Activated T-cell treated with anti-CD3 and anti-CD28 coated beads, Interleukin-2, amount 50 U/mL, for 4 hours (primary cell): ENCODE results near the gene DDIT4. TPM values are rescaled to one million over a fixed set of nuclear protein-coding genes. Genes with fewer than 3 reads are reported as not detected.

ENCODE experiments used
- ATAC-seq, 2 donors: fragments of 200-7000 bp; cut with Tn5 transposase; one replicate each; pipeline ENCODE4 v1.10.0; 2021
- DNase-seq: peaks from one replicate; pipeline ENCODE4 v3.0.0-alpha.2; 2020
- H3K27me3 Mint-ChIP-seq: one replicate; pipeline ENCODE4 v1.8.0; 2021; ENCODE audit warnings: low read depth, mixed read lengths
- H3K36me3 Mint-ChIP-seq: one replicate; pipeline ENCODE4 v1.8.0; 2022; ENCODE audit warnings: mixed read lengths; ENCODE audit not compliant: insufficient read depth
- H3K4me1 Mint-ChIP-seq: one replicate; pipeline ENCODE4 v1.8.0; 2021; ENCODE audit warnings: low read depth, mixed read lengths
- H3K4me3 Mint-ChIP-seq: one replicate; pipeline ENCODE4 v1.8.0; 2021; ENCODE audit warnings: mild to moderate bottlenecking, moderate library complexity, mixed read lengths
- H3K9me3 Mint-ChIP-seq: one replicate; pipeline ENCODE4 v1.8.0; 2021; ENCODE audit warnings: mixed read lengths
- total RNA-seq, 3 donors: library from RNA; stranded (reverse); gene quantifications; one replicate each; pipeline ENCODE4 v1.2.1, GENCODE V29; 2021

DDIT4 gene
- total RNA-seq, 3 donors from 2014 or later: 240 to 268 (median 263) TPM

DNA sequence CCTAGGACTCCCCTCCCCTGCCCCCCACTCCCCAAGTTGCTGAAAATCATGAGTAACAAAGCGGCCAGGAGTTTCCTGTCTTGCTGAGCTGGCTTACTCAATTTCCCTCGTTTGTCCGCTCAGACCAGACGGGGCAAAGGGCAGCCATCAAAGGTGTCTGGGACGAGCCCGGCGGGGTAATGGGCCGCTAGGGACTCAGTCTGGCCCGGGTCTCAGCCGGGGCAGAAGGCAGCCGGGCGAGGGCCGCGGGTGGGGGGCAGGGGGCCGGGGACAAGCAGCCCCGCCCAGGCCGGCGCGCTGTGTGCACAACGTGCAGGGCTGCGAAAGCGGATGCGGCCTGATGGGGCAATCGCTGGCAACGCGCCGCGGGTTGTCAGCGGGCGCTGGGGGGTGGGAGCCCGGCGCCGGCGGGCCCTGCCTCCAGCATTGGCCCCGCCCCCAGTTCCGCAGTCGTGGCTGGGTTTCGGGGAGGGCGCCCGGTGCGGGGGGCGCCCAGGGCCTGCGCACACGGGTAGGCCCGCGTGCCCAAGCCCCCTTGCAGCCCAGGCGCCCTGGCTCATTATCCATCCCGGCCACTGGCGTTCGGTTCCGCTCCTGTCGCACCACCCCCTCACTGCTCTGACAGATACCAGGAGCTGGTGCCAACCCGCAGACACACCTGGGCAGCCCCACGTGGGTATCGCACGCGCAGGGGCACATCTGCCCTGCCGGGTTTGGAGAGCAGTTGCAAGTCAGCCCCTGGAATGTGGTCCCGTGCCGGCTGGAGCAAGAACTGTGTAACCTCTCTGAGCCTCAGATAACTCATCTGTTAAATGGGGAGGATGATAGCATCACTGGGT is 45.9 kb downstream of the DDIT4 start:
- peak overlapping the region; percentile 81 for H3K4me3 Mint-ChIP-seq
- H3K9me3 Mint-ChIP-seq: no peaks in the 10 kb centered on the region
- peaks cover 82% of the 10 kb centered on the region for H3K4me1 Mint-ChIP-seq
- no peaks in the 10 kb centered on the region for H3K36me3 Mint-ChIP-seq
- DNase-seq: peak; percentile 83
- H3K27me3 Mint-ChIP-seq: no peaks in the 10 kb centered on the region
- ATAC-seq: peak; percentile 70 to 74

DNA sequence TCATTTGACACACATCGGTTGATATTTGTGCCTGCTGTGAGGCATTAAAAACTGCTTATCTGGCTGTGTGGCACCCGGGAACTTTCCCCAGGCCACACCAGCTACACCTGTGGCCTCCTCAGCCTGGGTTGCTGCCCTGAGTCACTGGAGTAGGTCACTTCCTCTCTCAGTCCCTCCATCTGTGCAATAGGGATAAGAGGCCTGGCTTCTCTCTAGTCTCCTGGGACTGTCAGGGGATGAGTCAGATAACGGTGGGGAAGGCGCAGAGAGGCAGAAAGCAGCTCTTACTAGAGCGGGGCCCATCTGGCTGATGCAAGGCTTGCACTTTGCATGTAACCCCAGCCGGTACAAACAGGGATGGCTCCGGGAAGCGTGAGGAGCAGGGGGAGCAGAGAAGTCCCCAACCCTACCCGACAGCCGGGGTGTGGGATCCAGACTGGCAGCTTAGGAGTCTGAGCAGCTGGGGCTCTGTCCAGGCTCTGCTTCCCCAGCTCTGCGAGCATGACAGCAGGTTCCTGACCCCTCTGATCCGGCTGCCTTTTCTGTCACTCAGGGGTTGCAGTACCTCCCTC is 47.0 kb downstream of the DDIT4 start:
- ATAC-seq: peak; percentile 71 to 77
- no peaks in the 10 kb centered on the region for H3K36me3 Mint-ChIP-seq

DNA sequence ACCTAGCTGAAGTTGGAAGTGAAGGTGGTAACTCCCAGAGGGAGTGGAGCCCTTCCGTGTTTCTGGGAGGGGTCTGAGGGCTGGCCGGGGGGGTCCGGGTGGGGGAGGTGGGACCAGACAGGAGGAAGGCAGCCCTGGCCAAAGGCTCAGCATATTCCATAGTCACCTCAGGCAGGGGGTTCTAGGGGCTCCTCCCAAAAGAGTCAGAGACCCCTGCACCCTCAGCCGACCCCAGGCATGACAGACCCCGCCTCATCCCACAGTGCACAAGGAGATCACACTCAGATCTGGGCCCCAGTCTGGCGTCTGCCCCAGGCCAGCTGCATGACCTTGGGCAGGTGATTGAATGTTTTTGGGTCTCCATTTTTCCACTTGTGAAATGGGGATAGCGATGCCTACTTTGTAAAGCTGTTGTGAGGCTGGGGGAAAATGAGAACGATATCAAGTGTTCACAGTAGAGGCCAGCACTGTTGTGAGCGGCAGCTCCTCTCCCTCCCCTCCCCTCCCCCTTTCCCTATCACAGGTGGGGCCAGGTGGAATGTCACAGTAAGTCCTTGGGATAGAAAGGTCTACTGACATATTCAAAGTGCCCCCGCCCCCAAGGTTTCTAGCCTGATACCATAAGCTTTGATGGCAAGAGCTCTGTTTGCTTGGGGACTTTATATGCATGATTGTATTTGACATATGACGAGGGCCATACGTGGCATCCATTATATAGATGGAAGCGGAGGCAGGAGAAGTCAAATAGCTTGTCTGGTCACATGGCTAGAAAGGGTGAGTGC is 47.7 kb downstream of the DDIT4 start:
- Mint-ChIP-seq H3K4me3 (no peak overlapping the region), H3K36me3 (no peaks in the 10 kb centered on the region), H3K4me1 (peaks cover 72% of the 10 kb centered on the region), H3K9me3 (no peaks in the 10 kb centered on the region), H3K27me3 (no peaks in the 10 kb centered on the region)
- no peak for ATAC-seq
- no peak for DNase-seq

More for the DNA sequence above, 47.0 kb downstream of the DDIT4 start:
- peak overlapping the region; percentile 81 for H3K4me3 Mint-ChIP-seq
- DNase-seq: peak; percentile 63
- H3K9me3 Mint-ChIP-seq: no peaks in the 10 kb centered on the region
- H3K4me1 Mint-ChIP-seq: peaks cover 77% of the 10 kb centered on the region
- no peaks in the 10 kb centered on the region for H3K27me3 Mint-ChIP-seq

DNA sequence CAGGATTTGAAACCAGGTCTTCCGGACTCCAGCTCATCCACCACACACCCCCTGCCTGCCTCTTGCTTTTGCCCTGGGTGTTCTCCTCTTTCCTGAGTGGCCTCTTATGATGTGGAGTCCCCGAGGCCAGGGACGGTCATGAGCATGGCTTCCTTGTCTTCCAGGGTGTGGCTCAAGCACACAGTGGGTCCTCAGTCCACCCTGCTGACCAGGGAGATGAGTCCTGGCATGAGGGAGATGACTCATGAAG is 48.2 kb downstream of the DDIT4 start:
- Mint-ChIP-seq H3K27me3 (no peaks in the 10 kb centered on the region), H3K36me3 (no peaks in the 10 kb centered on the region), H3K9me3 (no peaks in the 10 kb centered on the region), H3K4me3 (no peak overlapping the region), H3K4me1 (peaks cover 73% of the 10 kb centered on the region)
- no peak for DNase-seq
- ATAC-seq: no peak

DNA sequence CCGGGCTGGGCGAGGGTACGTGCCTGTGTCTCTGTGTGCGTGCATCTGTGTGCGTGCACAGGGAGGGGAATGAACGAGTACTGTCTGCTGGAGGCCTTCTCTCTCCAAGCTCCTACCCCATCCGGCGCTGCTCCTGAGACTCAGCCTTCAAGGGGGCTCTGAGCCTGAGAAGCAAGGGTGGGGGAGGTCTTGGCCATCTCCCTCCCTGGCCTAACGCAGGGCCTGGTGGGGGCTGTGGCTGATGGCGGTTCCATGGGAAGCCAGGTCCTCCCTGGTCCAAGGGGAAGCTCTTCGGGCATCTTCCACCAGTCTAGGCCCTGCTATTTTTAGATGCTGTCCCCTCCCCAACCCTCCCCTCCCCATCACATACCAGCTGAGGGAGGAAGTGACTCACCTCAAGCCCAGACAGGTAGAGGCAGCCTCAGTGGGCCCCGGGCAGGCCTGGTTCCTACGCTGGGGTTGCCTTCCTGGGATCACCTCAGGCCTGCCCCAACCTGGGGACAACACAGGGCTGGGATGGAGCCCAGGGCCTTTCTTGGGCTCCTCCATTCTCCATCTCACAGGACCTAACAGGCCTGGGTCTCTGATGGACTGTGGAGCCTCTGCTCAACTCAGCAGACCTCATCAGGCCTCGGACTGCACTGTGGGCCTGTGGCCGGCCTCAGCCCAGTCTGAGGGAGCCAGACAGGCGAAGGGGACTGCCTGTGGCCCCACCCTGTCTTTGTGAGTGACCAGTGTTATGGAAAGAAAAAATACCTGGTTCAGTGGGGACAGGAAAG is 48.7 kb downstream of the DDIT4 start:
- no peaks in the 10 kb centered on the region for H3K9me3 Mint-ChIP-seq

DNA sequence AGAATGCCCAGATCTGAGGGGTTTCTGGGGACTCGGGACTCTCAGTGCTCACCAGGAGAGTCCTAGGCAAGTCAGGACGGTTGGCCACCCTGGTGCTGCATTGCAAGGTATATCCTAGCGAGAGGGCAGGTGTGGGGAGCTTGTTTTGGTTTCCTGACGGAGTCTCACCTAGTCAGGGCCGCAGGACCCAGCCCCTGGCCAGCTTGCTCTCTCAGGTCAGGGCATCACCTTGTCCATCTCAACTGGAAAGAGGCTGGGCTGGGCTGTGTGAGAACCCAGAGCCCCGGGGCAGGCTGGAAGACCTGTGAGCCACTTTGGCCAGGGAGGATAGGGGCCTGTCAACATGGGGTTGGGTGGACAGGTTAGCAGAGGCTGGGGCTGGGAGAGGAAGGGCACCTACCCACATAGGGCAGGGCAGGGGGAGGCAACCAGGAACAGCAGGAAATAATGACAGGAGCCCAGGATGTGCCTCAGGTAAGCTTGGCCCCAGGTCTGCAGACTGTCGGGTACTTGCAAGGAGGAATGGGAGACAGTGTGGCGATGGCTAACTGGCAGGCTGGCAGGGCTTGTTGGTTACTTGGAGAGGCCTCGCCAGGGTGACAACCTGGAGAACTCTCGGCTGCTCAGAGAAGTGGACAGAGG is 49.5 kb downstream of the DDIT4 start:
- ATAC-seq (no peak), DNase-seq (no peak)
- Mint-ChIP-seq H3K36me3 (no peaks in the 10 kb centered on the region), H3K4me1 (peaks cover 73% of the 10 kb centered on the region), H3K4me3 (no peak overlapping the region), H3K9me3 (no peaks in the 10 kb centered on the region), H3K27me3 (no peaks in the 10 kb centered on the region)

More for the DNA sequence above, 48.7 kb downstream of the DDIT4 start:
- no peak overlapping the region for H3K4me3 Mint-ChIP-seq
- H3K36me3 Mint-ChIP-seq: no peaks in the 10 kb centered on the region
- ATAC-seq (no peak), DNase-seq (peak; percentile 69)
- H3K27me3 Mint-ChIP-seq: no peaks in the 10 kb centered on the region
- peaks cover 70% of the 10 kb centered on the region for H3K4me1 Mint-ChIP-seq

DNA sequence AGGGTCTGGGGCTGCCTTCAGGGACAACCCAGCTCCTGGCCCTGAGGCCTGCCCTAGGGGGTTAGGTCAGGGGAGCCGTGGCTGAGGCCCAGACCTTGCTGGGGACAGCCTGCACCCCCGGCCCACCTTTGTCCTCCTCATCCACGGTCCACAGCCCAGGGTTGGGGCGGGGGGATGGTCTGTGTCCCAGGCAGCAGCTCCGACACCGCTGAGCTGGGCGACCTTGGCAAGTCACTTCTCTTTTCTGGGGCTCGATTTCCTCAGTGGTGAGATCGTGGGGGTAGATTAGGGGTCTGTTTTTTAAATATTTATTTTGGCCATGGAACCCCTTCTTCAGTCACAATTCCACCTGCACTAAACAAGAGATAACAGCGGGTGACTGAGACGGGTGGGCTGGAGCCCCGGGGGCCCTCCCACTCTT is 50.1 kb downstream of the DDIT4 start:
- DNase-seq (no peak), ATAC-seq (no peak)
- H3K36me3 Mint-ChIP-seq: no peaks in the 10 kb centered on the region
- H3K4me3 Mint-ChIP-seq: no peak overlapping the region
- no peaks in the 10 kb centered on the region for H3K27me3 Mint-ChIP-seq
- H3K9me3 Mint-ChIP-seq: no peaks in the 10 kb centered on the region
- peaks cover 73% of the 10 kb centered on the region for H3K4me1 Mint-ChIP-seq

Other genes with a start within 250 kb of the DDIT4 start
- 10 to 100 TPM; 74.7 to 85.7 (median 83.2) TPM for gene SPOCK2, start 185.4 kb upstream of the DDIT4 start, total RNA-seq
- gene ANAPC16, start 57.9 kb upstream of the DDIT4 start, total RNA-seq: 10 to 100 TPM; 83.5 to 86.9 (median 84.3) TPM
- gene ASCC1, start 57.6 kb upstream of the DDIT4 start, total RNA-seq: 10 to 100 TPM; 33.8 to 37.0 (median 34.3) TPM
- 10 to 100 TPM; 32.6 to 39.4 (median 35.4) TPM for gene DNAJB12, start 81.0 kb downstream of the DDIT4 start, total RNA-seq